Motor neuron (in vitro differentiated cells): ENCODE data around the gene CHRNA4. TPM values are rescaled to one million over a fixed set of nuclear protein-coding genes. Genes with fewer than 3 reads are reported as not detected.
A peak's percentile ranks its signal among the peaks of the same experiment; 100 is the strongest.
"Not testable (repeated sequence)": the region's sequence is repeated elsewhere in the genome, so short reads cannot be mapped to it uniquely, and the experiment has no call there.

ENCODE experiments used
- ATAC-seq, 8 experiments: fragments of 200-7000 bp; cut with Tn5 transposase; replicated peaks in 6 of 8; 2 replicates each; pipeline ENCODE4 v1.8.0; 2021; ENCODE audit warnings: mild to moderate bottlenecking in 8 of 8, moderate library complexity in 8 of 8
- H3K27ac ChIP-seq, 2 donors: fragments of 250-450 bp; sonication (Bioruptor Pico); 2 replicates each; pipeline ENCODE4 v1.9.0; 2021; ENCODE audit warnings: antibody characterized with exemption in 2 of 2, mild to moderate bottlenecking in 2 of 2, moderate library complexity in 1 of 2
- H3K4me1 ChIP-seq, 2 donors: fragments of 250-450 bp; sonication (Bioruptor Pico); replicated peaks in 1 of 2; 2 replicates each; pipeline ENCODE4 v1.6.1; 2021; ENCODE audit warnings: antibody characterized with exemption in 2 of 2, mild to moderate bottlenecking in 2 of 2, moderate library complexity in 1 of 2
- H3K4me3 ChIP-seq, 5 donors: fragments of 250-450 bp; sonication (Bioruptor Pico); 2 replicates each; pipeline ENCODE4 v1.9.0; 2021; ENCODE audit warnings: antibody characterized with exemption in 5 of 5, mild to moderate bottlenecking in 5 of 5, moderate library complexity in 4 of 5
- WGBS, 10 experiments: fragments of 450-650 bp; shearing (Covaris generic); methylation state at CpG; one replicate each; pipeline ENCODE4 v1.0.0; 2022; 5-methylcytosine and 5-hydroxymethylcytosine counted together
- in situ Hi-C, 9 experiments: fragments of 400-800 bp; cut with MboI; loops; one replicate each; pipeline ENCODE4 v1.15.0; 2021; ENCODE audit warnings: low sequenced_read_pairs in 9 of 9, low pct_unique_long_range_greater_than_20kb in 2 of 9; ENCODE audit not compliant: unreplicated experiment in 9 of 9
- total RNA-seq, 8 experiments: library from RNA; unstranded; fragments of 300-600 nt; gene quantifications; 2 replicates each; pipeline versions ENCODE4 v1.2.3 to v1.2.4, GENCODE V29; 2022

CHRNA4 gene
- total RNA-seq, 8 experiments from 2014 or later: 0.54 to 29.1 (median 12.5) TPM

- Histone ChIP-seq H3K27ac (no peak overlapping the region), H3K4me3 (no peak overlapping the region), H3K4me1 (peaks cover 29 to 31% of the 10 kb centered on the region in 2 donors)
- in situ Hi-C loops: loop anchor here in 2 of 9 experiments (10.0 kb wide), 1 partner anchor 72 kb away; no protein-coding TSS in a partner anchor
- ATAC-seq: peak in 2 of 8 experiments; percentile 12 to 17
- no CpG with 5 or more reads among the region's 22 CpGs for WGBS, 10 experiments
Observed at GRCh38 chr20:63312690-63313348, 48.3 kb downstream of the CHRNA4 start.

GRCh38 chr20:63312273-63312672 lies 48.9 kb downstream of the CHRNA4 start:
- in situ Hi-C loops: loop anchor here in 2 of 9 experiments (10.0 kb wide), 1 partner anchor 73 kb away; no protein-coding TSS in a partner anchor
- WGBS, 10 experiments: no CpG with 5 or more reads among the region's 9 CpGs
- Histone ChIP-seq H3K27ac (no peak overlapping the region), H3K4me3 (no peak overlapping the region), H3K4me1 (peaks cover 29 to 31% of the 10 kb centered on the region in 2 donors)
- ATAC-seq: peak in 1 of 8 experiments; percentile 16

- WGBS, 10 experiments: no CpG with 5 or more reads among the region's 18 CpGs
- peaks cover 29 to 31% of the 10 kb centered on the region in 2 donors for H3K4me1 ChIP-seq
- in situ Hi-C loops: loop anchor here in 2 of 9 experiments (10.0 kb wide), 1 partner anchor 73 kb away; no protein-coding TSS in a partner anchor
- H3K4me3 ChIP-seq: no peak overlapping the region
- H3K27ac ChIP-seq: no peak overlapping the region
- ATAC-seq: no peak
Observed at GRCh38 chr20:63311833-63312243, 49.3 kb downstream of the CHRNA4 start.

GRCh38 chr20:63311186-63311832 lies 49.8 kb downstream of the CHRNA4 start:
- WGBS, 10 experiments: 100% methylated on average over 4 of the region's 29 CpGs; no CpG with 5 or more reads in 9 of the 10 experiments
- H3K4me3 ChIP-seq: no peak overlapping the region
- ATAC-seq: no peak
- H3K27ac ChIP-seq: peak overlapping the region in 1 of 2 donors; percentile 63
- in situ Hi-C loops: loop anchor here in 2 of 9 experiments (10.0 kb wide), 1 partner anchor 73 kb away; no protein-coding TSS in a partner anchor
- peaks cover 29 to 31% of the 10 kb centered on the region in 2 donors for H3K4me1 ChIP-seq

- peak in 5 of 8 experiments; percentile 12 to 57 (median 25) for ATAC-seq
- in situ Hi-C loops: loop anchor here in 2 of 9 experiments (10.0 kb wide), 1 partner anchor 74 kb away; no protein-coding TSS in a partner anchor
Observed at GRCh38 chr20:63310265-63310991, 50.7 kb downstream of the CHRNA4 start.

GRCh38 chr20:63309261-63310071 lies 51.7 kb downstream of the CHRNA4 start:
- in situ Hi-C loops: loop anchor here in 2 of 9 experiments (10.0 kb wide), 1 partner anchor 75 kb away; no protein-coding TSS in a partner anchor
- 53 to 80% methylated on average over 1 to 11 of the region's 35 CpGs; no CpG with 5 or more reads in 8 of the 10 experiments for WGBS, 10 experiments
- peak overlapping the region in 1 of 2 donors; percentile 31 for H3K27ac ChIP-seq

More at GRCh38 chr20:63310265-63310991, 50.7 kb downstream of the CHRNA4 start:
- H3K4me1 ChIP-seq: peaks cover 29 to 30% of the 10 kb centered on the region in 2 donors
- peak overlapping the region; percentile 62 to 63 for H3K27ac ChIP-seq
- 53% methylated on average over 3 of the region's 20 CpGs; no CpG with 5 or more reads in 9 of the 10 experiments for WGBS, 10 experiments
- no peak overlapping the region for H3K4me3 ChIP-seq

GRCh38 chr20:63308218-63308911 lies 52.8 kb downstream of the CHRNA4 start:
- Histone ChIP-seq H3K27ac (no peak overlapping the region), H3K4me1 (peaks cover 32 to 35% of the 10 kb centered on the region in 2 donors), H3K4me3 (no peak overlapping the region)
- in situ Hi-C loops: no loop called here
- ATAC-seq: no peak
- WGBS, 10 experiments: 53 to 85% (median 60%) methylated on average over 1 to 8 of the region's 30 CpGs; no CpG with 5 or more reads in 5 of the 10 experiments

More at GRCh38 chr20:63309261-63310071, 51.7 kb downstream of the CHRNA4 start:
- Histone ChIP-seq H3K4me1 (peaks cover 32 to 35% of the 10 kb centered on the region in 2 donors), H3K4me3 (no peak overlapping the region)
- peak; percentile 71 to 93 (median 80) for ATAC-seq

GRCh38 chr20:63307538-63308217 lies 53.5 kb downstream of the CHRNA4 start:
- Histone ChIP-seq H3K4me1 (peaks cover 32 to 35% of the 10 kb centered on the region in 2 donors), H3K4me3 (no peak overlapping the region), H3K27ac (no peak overlapping the region)
- in situ Hi-C loops: no loop called here
- no peak for ATAC-seq
- 69 to 100% (median 85%) methylated on average over 2 to 6 of the region's 23 CpGs; no CpG with 5 or more reads in 6 of the 10 experiments for WGBS, 10 experiments

GRCh38 chr20:63306673-63307537 lies 54.2 kb downstream of the CHRNA4 start:
- H3K27ac ChIP-seq: no peak overlapping the region
- WGBS, 10 experiments: 70 to 100% (median 80%) methylated on average over 1 to 2 of the region's 35 CpGs; no CpG with 5 or more reads in 7 of the 10 experiments
- in situ Hi-C loops: no loop called here
- no peak for ATAC-seq
- H3K4me3 ChIP-seq: no peak overlapping the region
- peaks cover 32 to 35% of the 10 kb centered on the region in 2 donors for H3K4me1 ChIP-seq

- in situ Hi-C loops: not testable (repeated sequence)
Observed at GRCh38 chr20:63305933-63306672, 55.0 kb downstream of the CHRNA4 start.

More at GRCh38 chr20:63305933-63306672, 55.0 kb downstream of the CHRNA4 start:
- not testable (repeated sequence) for H3K27ac ChIP-seq, H3K4me3 ChIP-seq, ATAC-seq
- peaks cover 32 to 33% of the 10 kb centered on the region in 2 donors for H3K4me1 ChIP-seq
- whole genome bisulfite sequencing, 10 experiments: 67 to 100% methylated on average over 1 of the region's 30 CpGs; no CpG with 5 or more reads in 8 of the 10 experiments
